Measurements from ENCODE around the gene OSBPL5. TPM values are rescaled to one million over a fixed set of nuclear protein-coding genes. Genes with fewer than 3 reads are reported as not detected.

Gene OSBPL5
- total RNA-seq, 1 donor from 2014 or later: 115 TPM

DNA sequence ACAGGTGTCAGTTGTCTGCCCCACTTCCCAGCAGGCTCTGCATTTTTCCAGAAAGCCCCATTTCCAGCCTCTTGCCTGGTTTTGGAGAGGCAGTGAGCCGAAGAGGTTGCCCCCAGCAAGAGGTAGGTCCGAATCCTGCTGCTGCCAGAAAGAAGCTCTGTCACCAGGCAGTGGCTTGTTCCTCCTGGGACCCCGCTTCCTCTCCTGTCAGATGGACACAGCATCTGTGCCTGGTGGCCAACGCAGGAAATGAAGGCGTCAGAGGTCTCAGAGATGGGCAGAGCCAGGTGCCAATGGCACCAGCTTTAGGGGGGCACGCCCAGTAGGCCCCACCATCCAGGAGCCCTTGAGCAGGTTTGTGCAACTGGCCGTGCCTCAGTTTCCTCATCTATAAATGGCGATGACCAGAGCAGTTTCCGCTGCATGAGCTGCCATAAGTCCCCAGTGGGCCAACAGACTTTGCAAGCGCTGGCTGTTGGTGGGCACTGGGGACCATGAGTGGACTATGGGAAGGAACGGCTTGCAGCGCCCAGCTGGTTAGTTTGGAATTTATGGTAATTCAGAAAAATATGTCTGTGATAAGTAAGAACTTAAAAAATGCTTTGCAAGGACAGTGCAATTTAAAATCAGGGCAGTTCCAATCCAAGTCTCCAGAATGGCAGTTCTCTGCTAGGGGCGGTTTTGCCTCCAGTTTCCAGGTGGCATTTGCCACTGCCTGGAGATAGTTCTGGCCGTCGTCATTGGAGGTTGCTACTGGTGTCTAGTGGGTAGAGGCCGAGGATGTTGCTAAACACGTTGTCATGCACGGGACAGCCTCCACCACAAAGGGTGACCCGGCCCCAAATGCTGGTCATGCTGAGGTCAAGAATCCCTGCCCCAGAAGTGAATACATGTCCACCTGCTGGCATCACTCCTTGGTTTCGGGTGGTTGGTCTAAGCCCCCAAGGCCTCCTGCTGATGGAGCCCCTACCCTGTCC is 2.3 kb upstream of the OSBPL5 start:
- peak; percentile 65 for DNase-seq
- no peaks in the 10 kb centered on the region for H3K36me3 Mint-ChIP-seq (ENCODE audit: unreplicated experiment)
- TF ChIP-seq, protein P1, sequence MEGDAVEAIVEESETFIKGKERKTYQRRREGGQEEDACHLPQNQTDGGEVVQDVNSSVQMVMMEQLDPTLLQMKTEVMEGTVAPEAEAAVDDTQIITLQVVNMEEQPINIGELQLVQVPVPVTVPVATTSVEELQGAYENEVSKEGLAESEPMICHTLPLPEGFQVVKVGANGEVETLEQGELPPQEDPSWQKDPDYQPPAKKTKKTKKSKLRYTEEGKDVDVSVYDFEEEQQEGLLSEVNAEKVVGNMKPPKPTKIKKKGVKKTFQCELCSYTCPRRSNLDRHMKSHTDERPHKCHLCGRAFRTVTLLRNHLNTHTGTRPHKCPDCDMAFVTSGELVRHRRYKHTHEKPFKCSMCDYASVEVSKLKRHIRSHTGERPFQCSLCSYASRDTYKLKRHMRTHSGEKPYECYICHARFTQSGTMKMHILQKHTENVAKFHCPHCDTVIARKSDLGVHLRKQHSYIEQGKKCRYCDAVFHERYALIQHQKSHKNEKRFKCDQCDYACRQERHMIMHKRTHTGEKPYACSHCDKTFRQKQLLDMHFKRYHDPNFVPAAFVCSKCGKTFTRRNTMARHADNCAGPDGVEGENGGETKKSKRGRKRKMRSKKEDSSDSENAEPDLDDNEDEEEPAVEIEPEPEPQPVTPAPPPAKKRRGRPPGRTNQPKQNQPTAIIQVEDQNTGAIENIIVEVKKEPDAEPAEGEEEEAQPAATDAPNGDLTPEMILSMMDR (IDR thresholded peaks at IDR 0.05; ENCODE audit: partially characterized antibody, unreplicated experiment): peak; percentile 29
- peak overlapping the region; percentile 88 for H3K4me3 Mint-ChIP-seq (ENCODE audit: unreplicated experiment)
- H3K9me3 Mint-ChIP-seq (ENCODE audit: unreplicated experiment): peaks cover 14% of the 10 kb centered on the region
- H3K4me1 Mint-ChIP-seq (ENCODE audit: low read depth, unreplicated experiment): peaks cover 30% of the 10 kb centered on the region
- H3K27me3 Mint-ChIP-seq (ENCODE audit: unreplicated experiment): peaks cover 16% of the 10 kb centered on the region
- H3K27ac Mint-ChIP-seq (ENCODE audit: unreplicated experiment): peak overlapping the region; percentile 96

DNA sequence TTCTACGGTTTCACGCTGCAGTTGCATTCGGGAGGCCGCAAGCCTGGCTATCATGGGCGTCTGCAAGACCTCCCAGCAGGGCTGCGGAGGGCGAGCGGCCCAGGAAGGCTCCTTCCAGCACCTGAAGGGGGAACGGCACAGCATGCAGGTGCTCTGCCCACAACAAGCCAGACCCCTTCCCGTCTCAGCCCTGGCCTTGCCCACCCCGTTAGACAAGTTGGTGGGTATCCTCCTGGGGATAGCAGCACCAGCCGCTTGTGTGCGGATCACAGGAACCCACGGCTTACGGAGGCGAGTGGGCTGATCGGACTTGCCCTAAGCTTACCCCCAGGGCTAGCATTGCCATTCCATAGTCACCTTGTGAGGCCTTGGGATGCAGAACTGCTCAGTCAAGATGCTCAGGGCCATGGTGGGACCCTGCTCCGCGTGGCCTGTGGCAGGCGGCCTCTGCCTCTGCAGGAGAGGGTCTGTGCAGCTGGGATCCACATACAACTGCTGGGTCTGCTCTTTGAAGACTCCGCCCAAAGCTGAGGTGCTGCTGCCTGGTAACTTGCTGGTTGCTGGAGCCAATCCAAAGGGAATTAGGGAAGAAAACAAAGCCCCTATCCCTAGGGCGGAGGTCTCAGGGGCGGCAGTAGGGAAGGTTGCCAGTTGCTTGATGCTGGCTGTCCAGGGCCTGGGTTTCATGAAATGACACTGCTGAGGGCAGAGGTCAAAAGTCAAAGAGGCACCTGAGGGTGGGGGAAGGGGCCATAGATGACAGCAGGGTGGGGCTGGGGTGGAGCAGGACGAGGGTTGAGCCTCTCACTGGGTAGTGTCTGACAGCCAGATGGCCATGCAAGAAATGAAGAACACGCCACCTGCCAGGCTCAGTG is 1.4 kb upstream of the OSBPL5 start:
- Mint-ChIP-seq H3K4me3 (ENCODE audit: unreplicated experiment) (peak overlapping the region; percentile 88), H3K36me3 (ENCODE audit: unreplicated experiment) (no peaks in the 10 kb centered on the region), H3K27ac (ENCODE audit: unreplicated experiment) (peak overlapping the region; percentile 96), H3K9me3 (ENCODE audit: unreplicated experiment) (peaks cover 14% of the 10 kb centered on the region), H3K4me1 (ENCODE audit: low read depth, unreplicated experiment) (peaks cover 33% of the 10 kb centered on the region), H3K27me3 (ENCODE audit: unreplicated experiment) (peaks cover 19% of the 10 kb centered on the region)
- peak; percentile 63 for DNase-seq
- TF ChIP-seq, protein P1 (IDR thresholded peaks at IDR 0.05; ENCODE audit: partially characterized antibody, unreplicated experiment): no peak

DNA sequence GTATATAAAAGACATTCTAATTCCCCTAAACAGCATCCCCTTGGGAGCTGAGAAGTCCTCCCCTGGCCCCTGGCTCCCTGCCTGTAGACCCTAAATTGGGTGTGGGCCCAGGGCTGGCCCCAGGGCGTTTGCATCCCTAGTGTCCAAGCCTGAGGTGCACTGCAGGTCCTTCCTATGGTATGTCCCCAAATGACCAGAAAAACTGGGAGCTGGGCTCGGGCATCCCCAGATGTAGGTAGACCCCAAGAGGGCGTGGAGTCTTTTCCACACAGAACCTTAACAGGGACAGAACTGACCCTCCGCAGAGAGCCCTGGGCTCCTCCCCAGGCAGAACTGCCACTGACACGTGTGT is 782 bp upstream of the OSBPL5 start:
- H3K4me1 Mint-ChIP-seq (ENCODE audit: low read depth, unreplicated experiment): peaks cover 39% of the 10 kb centered on the region
- H3K4me3 Mint-ChIP-seq (ENCODE audit: unreplicated experiment): peak overlapping the region; percentile 88
- H3K36me3 Mint-ChIP-seq (ENCODE audit: unreplicated experiment): no peaks in the 10 kb centered on the region
- TF ChIP-seq, protein P1 (IDR thresholded peaks at IDR 0.05; ENCODE audit: partially characterized antibody, unreplicated experiment): no peak
- peaks cover 21% of the 10 kb centered on the region for H3K27me3 Mint-ChIP-seq (ENCODE audit: unreplicated experiment)
- H3K9me3 Mint-ChIP-seq (ENCODE audit: unreplicated experiment): peaks cover 14% of the 10 kb centered on the region
- peak overlapping the region; percentile 96 for H3K27ac Mint-ChIP-seq (ENCODE audit: unreplicated experiment)
- DNase-seq: no peak

DNA sequence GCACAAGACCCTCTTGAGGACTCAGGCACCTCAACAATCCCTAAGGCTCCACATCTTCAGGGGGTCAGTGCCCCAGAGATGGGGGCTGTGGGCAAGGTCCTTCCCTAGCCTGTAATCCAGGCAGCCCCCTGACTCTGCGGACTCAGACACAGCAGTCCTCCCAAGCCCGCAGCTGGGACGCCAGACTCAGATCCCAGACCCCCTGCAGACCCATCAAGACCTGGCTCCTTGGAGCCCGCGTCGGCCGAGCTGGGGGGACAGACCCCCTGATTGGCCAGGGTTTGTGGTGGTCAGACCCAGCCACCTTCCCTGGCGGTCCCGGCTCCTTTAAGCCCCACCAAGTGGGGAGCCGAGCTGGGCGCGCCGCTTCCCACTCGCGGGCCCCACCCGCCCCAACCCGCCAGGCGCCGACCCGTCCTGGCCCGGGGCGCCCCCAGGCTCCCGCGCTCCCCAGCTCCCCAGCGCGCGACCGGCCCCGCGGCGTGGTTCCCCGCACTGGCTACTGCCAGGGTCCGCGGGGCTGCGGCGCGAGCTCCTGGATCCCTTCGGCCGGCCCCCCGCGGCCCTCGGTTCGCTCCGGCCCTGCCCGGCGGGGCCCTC is 458 bp downstream of the OSBPL5 start:
- Mint-ChIP-seq H3K4me3 (ENCODE audit: unreplicated experiment) (peak overlapping the region; percentile 80), H3K36me3 (ENCODE audit: unreplicated experiment) (no peaks in the 10 kb centered on the region), H3K27me3 (ENCODE audit: unreplicated experiment) (peaks cover 21% of the 10 kb centered on the region), H3K4me1 (ENCODE audit: low read depth, unreplicated experiment) (peaks cover 36% of the 10 kb centered on the region), H3K27ac (ENCODE audit: unreplicated experiment) (peak overlapping the region; percentile 55), H3K9me3 (ENCODE audit: unreplicated experiment) (peaks cover 14% of the 10 kb centered on the region)
- TF ChIP-seq, protein P1 (IDR thresholded peaks at IDR 0.05; ENCODE audit: partially characterized antibody, unreplicated experiment): no peak
- DNase-seq: peak; percentile 51
